HG02938 (cell line): ENCODE results near the gene PPM1F.

Experiments
- ATAC-seq: cut with Tn5 transposase; IDR thresholded peaks from one replicate; pipeline ENCODE4 v1.9.1; 2021; ENCODE audit warnings: mild to moderate bottlenecking, moderate library complexity; ENCODE audit not compliant: unreplicated experiment

Gene PPM1F

DNA sequence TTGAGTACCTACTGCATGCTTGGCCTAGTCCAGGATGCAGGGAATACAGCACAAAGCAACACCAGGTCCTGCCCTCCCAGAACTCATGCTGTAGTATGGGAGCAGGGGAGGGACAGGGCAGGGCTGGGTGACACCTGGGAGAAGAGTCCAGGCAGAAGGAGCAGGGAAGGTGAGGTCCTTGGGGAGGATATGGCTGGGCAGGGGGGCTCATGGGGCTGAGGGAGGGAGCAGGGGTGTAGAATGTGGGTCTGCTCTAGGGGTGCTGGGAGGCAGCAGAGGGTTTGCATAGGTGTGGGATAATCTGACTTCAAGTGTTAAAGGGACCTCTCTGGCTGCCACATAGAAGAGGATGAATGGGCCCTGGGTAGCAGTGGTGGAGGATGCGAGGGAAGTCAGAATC lies 25.2 kb upstream of the PPM1F start:
- ATAC-seq: no peak

DNA sequence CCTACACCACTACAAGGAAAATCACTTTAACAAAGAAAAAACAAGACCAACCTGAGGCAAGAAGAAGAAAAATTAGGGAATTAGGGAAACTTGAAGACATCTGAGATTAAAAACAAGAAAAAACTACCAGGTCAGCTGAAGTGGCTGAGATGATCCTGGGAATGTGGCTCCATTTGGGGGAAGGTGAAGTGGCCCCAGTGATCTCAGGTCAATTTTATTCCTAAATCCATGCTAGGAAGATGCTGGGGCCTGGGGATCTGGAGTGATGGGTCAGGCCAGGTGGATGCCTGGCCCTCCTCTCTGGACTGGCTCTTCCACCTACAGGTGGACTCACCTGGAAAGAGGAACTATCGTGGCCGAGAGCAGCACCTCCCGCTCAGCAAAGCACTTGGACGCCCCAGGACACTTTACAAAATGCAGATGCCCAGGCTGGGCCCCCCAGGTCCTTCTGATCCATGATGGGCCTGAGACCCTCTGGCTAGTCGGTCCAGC lies 23.3 kb upstream of the PPM1F start:
- no peak for ATAC-seq

DNA sequence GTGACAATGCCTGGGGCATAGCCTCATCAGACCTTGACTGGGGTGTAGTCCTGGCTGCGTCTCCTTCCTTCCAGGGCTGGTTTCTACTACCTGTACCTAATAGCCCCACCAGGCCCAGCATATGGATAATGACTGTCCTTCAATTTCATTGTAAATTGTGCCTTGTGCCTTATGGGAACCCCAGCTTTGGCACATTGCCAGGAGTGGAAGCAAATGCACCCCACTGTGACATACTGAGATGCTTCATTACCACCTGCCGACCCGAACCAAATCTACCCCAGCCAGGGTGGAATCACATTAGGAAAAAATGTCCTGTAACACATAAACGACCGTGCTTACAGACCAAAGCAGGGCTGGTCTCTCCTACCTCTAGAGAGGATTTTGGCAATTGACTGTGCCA lies 22.6 kb upstream of the PPM1F start:
- ATAC-seq: no peak

DNA sequence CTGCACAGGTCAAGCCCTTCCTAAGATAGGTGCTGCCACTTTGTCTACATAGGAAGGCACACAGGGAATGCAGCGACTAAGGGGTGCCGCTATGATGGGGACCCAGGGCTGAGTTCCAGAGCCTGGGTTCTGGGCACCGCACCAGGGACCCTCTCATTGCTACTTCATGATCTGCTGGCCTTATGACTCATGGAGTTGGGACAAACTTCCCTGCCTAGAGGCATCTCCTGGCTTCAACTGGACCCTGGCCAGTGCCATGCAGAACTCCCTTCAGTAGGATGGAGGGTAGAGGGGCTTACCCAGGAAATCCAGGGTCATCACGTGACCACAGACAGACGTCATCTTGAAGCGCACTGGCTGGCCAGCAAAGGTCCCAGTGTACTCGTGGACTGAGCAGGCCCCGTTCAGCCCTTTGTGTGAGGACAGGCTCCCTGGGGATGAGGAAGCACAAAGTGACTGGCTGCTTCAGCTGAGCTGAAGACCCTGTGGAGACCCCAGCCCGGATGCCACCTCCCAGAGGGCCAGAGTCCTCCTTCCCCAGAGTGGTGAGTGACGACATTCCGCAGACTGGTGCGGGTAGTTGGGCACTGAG lies 21.5 kb upstream of the PPM1F start:
- ATAC-seq: no peak

DNA sequence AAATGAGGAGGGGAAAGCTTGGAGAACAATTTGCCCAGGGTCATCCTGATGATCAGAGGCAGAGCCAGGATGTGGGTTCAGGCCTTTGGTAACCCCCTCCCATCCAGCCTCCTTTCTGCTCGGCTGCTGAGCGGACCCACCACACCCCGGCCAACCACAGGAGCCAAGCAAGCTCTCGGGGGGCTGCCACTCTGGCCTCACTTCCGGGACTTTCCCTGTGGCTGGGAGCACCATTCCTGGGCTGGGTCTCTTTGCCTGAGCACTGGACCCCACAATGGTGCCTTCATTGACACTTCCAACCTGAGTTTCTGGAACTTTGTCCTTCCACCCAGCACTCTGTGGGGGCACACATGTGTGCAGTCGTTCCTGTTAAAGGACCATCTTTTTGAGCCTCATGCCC lies 20.2 kb upstream of the PPM1F start:
- ATAC-seq: no peak

DNA sequence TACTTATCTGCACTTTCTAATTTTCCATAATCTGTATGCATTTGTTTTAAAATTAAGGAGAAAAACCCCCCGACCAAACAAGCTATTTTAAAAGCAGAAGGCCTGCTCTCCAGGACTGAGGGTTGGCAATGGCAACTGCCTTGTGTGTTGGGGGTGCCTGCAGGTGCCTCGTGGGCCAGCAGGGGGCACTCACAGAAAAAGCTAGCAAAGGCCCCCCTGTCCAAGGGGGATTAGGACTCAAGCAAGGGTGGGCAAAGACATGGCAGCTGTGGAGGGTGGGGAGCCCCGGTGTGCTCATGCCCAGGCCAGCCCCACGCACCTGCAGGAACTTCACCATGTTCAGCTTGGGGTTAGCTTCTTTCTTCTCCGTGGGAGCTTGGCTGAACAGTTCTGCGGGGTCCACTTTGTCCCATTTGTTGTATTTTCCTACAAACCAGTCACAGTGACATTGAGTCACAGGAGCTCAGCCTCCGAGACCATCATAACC lies 19.7 kb upstream of the PPM1F start:
- ATAC-seq: no peak

DNA sequence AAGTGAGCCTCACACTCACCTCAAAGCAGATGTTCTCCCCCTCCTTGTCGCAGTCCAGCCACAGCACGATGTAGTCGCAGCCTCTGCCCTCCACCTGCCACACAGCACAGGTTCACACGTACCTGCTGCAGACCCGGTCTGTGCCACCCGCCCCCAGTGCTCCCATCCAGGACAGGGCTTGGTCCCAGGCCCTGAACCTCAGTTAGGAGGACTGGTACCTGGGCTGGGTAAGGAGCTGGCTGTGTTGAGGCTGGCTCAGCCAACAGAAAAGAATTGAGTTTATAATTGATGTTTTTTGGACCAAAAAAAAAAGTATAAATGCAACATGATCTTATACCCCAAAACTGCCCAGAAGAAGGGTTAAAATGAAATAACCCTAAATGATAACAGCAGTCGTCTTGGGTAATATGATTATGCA lies 19.2 kb upstream of the PPM1F start:
- ATAC-seq: no peak

DNA sequence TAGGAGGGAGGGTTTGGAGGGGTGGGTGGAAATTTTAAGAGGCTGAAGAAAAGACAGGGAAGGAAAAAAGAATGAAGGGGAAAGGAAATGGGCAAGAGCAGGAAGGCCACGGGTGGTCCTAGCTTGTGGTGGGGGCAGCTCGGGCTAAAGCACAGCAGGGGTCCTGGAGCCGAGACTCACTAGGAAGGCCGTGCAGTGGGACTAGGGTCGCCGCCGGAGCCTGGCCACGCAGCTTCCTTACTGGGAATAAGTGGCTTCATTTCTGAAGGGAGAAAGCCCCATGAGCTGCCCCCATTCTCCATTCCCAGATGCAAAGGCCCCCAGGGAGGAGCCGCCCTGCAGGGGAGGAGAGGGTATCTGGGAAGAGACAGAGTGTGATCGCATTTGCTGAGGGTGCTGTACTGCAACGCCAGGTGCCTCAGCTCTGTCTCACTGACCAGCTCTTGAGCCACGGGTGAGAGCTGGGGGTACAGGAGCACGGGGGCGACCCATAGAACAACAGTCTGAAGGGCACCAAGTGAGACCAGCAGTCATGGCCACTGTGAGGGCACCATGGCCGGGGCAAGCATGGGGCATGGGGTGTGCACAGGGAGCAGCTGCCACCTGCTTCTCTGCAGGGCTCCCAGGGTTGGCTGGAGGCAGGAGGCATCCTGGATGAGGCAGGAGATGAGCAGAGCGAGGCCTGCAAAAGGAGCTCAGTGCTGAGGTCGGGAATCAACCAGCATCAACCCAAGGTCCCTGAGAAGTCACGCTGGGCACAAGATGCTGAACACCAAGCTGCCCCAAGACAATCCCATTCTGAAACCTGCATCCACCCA lies 18.4 kb upstream of the PPM1F start:
- no peak for ATAC-seq

DNA sequence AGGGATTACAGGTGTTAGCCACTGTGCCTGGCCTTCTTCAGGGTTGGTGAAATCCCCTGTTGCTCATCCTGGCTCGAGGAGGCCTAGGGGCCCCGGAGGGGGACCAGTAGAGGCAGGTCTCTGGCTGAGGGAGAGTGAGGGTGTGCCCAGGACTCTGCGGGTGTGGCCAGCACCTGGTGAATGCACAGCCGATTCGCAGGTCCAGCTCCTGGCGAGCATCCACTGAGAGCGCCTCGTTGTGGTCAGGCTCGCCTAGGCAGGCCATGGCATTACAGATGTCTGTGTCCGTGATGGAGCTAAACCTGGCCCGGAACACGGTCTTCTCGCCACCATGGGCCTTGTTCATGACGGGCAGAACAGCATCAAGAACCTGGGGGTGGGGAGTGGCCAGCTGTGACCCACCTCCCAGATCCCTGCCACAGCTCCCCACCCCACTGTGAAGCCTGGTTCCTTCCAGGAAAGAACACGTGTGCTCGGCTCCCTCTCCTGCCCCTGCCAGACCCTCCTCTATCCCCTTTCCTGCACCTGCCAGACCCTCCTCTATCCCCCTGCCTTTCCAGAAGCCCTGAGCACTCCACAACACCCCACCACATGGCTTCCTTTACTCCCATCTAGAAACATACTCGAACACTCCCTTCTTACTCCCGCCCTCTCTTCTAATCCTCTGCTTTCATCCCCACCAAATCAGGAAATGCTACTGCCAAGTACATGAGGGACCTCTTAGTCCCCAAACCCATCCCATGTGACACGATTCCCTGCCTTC lies 17.6 kb upstream of the PPM1F start:
- no peak for ATAC-seq

DNA sequence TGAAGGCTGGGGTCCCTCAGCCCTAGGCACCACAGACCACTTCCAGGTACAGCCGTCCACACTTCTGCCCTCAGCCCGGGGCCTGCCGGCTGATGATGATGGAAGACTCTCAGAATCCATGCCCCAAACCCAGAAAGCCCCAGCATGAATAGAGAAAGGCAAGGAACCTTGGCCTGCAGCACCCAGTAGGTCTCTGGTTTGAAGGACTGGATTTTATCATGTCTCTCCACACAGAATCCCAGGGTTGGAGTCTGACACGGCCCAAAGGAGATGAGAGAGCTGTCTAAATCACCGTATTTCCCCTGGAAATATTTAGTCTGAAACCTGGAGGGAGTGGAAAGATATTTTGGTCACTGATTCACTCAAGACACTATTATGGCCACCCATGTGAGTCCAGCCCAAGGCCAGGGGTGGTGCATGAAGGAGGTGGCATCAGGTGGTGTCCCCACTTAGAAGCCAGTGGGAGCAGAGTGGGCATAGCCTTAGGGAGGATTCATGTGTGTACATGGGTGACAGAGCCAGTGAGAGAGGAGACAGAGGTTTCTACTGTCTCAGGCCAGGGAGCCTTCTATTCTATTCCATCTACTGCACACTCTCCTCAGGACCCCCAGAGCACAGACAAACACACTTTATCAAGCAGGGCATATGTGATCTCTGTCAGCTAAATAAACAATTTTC lies 15.9 kb upstream of the PPM1F start:
- ATAC-seq: no peak

DNA sequence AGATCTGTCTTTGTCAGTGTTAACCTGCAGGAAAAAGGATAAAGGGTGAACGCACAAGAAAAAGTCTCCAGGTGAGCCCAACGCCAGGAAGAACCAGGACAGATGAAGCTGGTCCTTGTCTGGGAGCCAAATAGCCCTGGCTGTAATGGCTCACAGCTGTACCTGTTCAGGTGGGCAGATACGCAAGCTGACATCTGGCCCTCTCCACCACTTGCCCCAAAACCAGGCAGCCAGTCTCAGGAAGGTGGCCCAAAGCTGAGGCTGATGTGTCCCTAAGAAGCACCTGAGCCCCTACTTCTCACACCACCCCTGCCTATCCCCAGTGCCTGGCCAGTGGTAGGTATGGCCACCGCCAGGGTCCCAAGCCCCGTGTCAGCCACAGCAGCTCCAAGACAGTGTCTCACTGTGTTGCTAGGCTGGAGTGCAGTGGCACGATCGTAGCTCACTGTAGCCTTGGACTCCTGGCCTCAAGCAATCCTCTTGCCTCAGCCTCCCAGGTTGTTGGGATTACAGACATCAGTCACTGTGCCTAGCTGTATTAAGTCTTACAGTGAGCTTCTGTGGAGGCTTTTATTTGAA lies 15.1 kb upstream of the PPM1F start:
- ATAC-seq: no peak

DNA sequence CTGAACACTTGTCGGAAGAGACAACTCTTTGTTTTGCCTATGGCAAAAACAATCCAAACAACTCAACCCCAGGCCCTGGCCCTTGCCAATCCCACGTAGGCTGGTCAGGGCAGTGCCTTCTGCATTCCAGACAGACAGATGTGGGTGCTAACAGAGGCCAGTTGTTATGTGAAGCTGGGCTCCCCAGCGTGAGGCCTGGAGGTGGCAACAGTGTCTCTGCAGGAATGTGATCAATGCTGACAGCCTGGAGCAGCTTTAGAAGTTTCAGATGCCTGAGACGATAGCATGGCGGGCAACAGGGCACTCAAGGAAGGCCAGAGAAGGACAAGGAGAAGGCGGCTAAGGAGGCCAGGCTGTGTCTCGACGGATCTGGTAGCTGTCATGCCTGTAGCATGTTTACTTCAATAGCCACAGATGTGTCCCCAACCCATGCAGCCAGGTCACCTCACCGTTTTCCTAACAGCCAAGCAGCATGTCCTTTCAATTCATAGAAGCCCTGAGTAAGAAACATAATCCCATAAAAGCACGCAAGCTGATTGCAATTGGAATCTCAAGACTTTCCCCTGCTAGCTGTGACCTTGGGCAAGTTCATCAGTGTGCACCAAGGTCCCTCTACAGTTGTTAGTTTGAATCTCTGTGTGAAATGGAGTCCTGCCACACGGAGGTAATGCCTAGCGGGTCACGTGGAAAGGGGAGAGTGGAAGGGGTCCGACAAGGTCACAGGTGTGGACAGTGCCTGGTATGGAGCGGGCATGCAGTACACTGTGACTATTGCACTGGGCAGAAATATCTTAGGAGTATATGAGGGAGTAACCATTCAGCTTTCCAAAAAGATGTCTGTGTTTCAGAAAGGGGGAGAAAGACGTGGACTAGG lies 14.2 kb upstream of the PPM1F start:
- ATAC-seq: no peak

DNA sequence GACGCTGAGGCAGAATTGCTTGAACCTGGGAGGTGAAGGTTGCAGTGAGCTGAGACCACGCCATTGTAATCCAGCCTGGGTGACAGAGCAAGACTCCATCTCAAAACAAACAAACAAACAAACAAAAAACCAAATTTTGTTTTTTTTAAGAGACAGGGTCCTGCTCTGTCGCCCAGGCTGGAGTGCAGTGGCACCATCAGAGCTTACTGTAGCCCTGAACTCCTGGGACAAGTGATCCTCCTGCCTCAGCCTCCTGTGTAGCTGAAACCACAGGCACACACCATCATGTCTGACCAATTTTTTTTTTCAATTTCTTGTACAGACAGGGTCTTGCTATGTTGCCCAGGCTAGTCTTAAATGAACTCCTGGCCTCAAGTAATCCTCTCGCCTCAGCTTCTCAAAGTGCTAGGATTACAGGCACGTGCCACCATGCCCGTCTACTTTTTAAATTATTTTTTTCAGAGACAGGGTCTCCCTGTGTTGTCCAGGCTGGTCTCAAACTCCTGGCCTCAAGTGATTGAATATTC lies 13.2 kb upstream of the PPM1F start:
- ATAC-seq: no peak

DNA sequence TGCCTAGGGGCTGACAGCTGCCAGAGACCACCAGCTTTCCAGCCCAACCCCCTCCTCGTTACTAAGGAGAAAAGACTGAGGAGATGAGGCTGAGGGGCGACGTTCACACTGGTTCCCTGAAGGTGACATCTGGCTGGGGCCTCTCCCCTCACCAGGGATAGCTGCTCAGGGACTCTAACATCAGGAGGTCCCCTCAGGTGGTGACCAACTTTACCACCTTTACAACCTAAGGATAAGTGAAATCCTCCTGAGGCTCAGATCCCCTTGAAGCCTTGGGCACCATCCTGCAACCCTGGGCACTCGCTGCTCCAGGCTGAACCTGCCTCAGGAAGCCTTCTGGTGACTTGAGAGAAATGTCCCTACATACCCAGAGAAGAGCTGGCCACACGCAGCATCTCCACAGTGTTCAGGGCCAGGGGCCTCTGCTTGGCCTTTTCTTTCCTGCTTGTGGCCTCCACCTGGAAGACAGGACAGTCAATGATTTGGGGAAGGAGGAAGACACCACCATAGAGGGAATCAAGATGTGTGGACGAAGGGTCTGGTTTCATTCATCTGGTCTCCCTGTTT lies 12.4 kb upstream of the PPM1F start:
- ATAC-seq: no peak

DNA sequence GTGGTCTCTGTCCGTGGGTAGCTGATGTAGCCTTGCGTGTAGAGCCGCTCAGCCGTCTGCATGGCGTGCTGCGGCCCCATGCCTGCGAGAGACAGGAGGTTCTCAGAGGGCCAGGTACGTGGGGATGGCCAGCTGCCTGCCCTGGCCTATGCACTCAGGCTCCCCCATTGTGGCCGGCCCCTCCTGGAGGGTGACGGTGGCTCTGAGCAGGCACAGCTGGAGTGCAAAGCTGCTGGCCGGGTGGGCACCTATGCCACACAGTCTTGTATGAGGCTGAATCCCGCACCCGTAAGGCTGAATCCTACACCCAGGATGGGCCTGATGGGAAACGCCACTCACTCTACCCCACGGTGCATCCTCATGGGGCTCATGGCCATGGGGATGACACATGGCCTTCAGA lies 11.6 kb upstream of the PPM1F start:
- no peak for ATAC-seq

DNA sequence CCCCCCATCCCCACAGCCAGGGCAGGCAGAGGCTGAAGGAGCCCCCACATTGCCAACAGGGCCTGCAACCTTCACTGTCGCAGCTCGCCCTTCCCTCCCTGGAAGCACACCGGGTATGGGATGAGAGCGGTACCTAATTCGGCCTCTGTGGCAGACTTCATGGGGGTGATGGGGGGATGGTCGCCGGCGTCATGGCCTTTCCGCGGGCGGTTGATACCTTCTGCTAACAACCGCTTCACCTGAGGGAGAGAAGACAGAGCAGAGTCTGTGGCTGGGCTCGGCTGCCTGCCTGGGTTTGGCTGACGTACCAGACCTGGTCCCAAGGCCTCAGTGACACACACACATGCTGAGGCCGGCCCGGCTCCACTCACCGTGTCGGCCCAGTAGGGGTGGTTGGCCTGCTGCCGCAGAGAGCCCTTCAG lies 11.2 kb upstream of the PPM1F start:
- ATAC-seq: no peak

DNA sequence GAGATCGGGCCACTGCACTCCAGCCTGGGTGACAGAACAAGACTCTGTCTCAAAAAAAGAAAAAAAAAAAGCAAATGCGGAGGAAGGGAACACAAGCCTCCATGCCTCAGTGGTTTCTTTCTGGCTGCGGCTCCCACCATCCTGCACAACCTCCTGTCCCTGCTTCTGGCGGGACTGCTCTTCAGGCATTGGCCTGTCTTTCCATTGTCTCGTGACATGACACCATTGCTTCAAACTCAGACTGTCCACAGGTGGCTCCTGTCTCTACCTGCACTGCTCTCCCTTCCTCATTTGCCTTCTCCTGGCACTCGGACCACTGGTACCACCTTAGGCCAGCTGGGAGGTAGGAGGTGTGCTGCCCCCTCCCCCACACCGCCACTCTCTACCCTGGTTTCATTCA lies 10.6 kb upstream of the PPM1F start:
- ATAC-seq: no peak

DNA sequence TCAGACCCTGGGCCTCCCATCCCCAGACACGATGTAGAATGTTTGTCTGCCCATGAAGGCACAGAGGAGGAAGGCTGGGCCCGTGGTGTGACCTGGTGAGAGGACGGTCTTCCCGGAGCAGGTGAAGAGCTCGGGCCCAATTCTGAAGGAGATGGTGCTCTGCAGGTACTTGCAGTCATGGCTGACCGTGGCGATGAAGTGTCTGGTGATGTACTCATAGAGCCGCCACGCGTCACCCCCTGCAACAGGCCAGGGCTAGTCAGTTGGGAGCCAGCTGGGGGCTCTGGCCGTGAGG lies 10.0 kb upstream of the PPM1F start:
- ATAC-seq: no peak

DNA sequence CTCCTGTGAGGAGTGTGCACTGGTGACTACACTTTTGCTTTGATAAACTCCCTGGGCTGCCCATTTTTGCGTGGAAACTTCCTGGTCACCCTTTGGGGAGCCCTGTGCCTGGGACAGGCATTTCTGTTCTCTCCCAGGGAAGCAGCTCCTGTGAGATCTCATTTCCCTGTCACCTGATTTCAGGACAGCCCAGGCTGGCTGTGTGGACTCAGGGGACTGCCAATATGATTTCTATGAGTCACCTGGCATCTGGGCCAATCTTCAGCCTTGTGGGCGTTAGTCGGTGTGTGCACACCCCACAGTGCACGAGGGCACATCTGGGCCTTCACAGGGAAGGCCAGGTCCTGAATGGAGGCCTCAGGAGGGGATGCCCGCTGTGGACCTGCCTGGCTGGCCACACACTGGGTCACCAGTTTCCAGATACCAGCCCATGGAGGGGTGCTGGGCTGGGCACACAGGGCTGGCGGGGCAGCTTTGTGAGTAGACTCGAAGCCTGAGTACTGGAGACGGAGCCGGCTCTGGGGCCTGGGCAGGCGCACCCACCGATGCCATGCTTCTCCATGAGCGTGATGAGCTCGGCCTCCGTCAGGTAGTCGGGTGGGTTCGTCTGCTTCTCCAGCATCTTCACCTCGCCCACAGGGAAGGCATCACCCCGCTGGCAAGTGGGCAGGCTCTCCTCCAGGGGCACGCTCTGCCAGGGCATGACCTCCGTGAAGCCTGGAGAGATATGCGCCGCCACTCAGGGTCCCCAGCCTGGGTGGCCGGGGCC lies 9.4 kb upstream of the PPM1F start:
- no peak for ATAC-seq
